Esophagus squamous epithelium (tissue), 4 donors: Measurements from ENCODE around the gene ANK3.

Source experiments
- POLR2A ChIP-seq, 4 donors: fragments of 450-650 bp; IDR thresholded peaks; one replicate each; pipeline ENCODE4 v1.6.1; 2017; ENCODE audit warnings: antibody characterized with exemption in 4 of 4, mild to moderate bottlenecking in 4 of 4, moderate library complexity in 3 of 4
- TF ChIP-seq, protein P1 (sequence below), 6 experiments: fragments of 450-650 bp in 4 of 6; fragments of 200-600 bp in 2 of 6; sonication (generic) in 2 of 6; IDR thresholded peaks; one replicate each; pipeline ENCODE4 v1.5.1; 2016 to 2019; ENCODE audit warnings: antibody characterized with exemption in 6 of 6, mild to moderate bottlenecking in 4 of 6, moderate library complexity in 4 of 6

- TF ChIP-seq, protein P1, sequence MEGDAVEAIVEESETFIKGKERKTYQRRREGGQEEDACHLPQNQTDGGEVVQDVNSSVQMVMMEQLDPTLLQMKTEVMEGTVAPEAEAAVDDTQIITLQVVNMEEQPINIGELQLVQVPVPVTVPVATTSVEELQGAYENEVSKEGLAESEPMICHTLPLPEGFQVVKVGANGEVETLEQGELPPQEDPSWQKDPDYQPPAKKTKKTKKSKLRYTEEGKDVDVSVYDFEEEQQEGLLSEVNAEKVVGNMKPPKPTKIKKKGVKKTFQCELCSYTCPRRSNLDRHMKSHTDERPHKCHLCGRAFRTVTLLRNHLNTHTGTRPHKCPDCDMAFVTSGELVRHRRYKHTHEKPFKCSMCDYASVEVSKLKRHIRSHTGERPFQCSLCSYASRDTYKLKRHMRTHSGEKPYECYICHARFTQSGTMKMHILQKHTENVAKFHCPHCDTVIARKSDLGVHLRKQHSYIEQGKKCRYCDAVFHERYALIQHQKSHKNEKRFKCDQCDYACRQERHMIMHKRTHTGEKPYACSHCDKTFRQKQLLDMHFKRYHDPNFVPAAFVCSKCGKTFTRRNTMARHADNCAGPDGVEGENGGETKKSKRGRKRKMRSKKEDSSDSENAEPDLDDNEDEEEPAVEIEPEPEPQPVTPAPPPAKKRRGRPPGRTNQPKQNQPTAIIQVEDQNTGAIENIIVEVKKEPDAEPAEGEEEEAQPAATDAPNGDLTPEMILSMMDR (IDR thresholded peaks at IDR 0.05) = no peak
- TF ChIP-seq POLR2A (IDR thresholded peaks at IDR 0.05) = no peak
These were observed 54.7 kb downstream of the ANK3 start for GRCh38 chr10:60334991-60335390.
